ENCODE data around the gene BCAS3.

Gene BCAS3

DNA sequence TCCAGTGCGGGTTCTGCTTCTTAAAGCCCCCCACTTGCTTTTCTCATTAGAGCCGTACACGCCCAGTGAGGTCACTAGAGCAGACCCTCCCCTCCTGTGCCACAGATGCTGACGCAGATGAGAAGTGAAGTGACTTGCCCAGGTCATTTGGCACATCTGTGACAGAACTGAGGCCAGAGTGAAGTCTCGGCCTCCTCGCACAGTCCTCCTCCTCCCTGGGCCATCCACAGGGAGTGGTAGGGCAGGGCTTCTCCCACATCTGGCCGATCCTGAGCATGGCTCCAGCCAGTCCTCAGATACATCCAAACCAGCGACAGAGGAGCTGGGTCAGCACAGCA lies 706.7 kb downstream of the BCAS3 start:
- no peak for TF ChIP-seq LEF1 (IDR thresholded peaks at IDR 0.05; ENCODE audit: borderline replicate concordance)
- ChIA-PET POLR2A (no interaction called here), CTCF (no interaction called here)
- no peak for DNase-seq (ENCODE audit: extremely low spot score)

GRCh38 chr17:61384692-61385576 lies 707.3 kb downstream of the BCAS3 start:
- ChIA-PET CTCF (interaction anchor here (0.6 kb wide), 1 partner anchor 844 kb away, joined by 4 read pairs; no protein-coding TSS in a partner anchor), POLR2A (no interaction called here)
- TF ChIP-seq LEF1 (IDR thresholded peaks at IDR 0.05; ENCODE audit: borderline replicate concordance) (no peak), SUZ12 (IDR thresholded peaks at IDR 0.05) (no peak), FOXK2 (IDR thresholded peaks at IDR 0.05) (no peak), ARNT (IDR thresholded peaks at IDR 0.05) (no peak), TARDBP (IDR thresholded peaks at IDR 0.05) (no peak), FOXM1 (IDR thresholded peaks at IDR 0.05; ENCODE audit: borderline replicate concordance) (no peak), L3MBTL2 (conservative IDR thresholded peaks at IDR 0.05) (no peak), CTBP1 (IDR thresholded peaks at IDR 0.05; ENCODE audit: borderline replicate concordance) (no peak), FOXA1 (IDR thresholded peaks at IDR 0.05) (no peak), ELF4 (IDR thresholded peaks at IDR 0.05) (no peak), NFRKB (IDR thresholded peaks at IDR 0.05) (no peak), BHLHE40 (IDR thresholded peaks at IDR 0.05; ENCODE audit: borderline replicate concordance) (no peak)
- TF ChIP-seq, protein P1, sequence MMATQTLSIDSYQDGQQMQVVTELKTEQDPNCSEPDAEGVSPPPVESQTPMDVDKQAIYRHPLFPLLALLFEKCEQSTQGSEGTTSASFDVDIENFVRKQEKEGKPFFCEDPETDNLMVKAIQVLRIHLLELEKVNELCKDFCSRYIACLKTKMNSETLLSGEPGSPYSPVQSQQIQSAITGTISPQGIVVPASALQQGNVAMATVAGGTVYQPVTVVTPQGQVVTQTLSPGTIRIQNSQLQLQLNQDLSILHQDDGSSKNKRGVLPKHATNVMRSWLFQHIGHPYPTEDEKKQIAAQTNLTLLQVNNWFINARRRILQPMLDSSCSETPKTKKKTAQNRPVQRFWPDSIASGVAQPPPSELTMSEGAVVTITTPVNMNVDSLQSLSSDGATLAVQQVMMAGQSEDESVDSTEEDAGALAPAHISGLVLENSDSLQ (IDR thresholded peaks at IDR 0.05) = no peak
- no peak for DNase-seq (ENCODE audit: extremely low spot score)

DNA sequence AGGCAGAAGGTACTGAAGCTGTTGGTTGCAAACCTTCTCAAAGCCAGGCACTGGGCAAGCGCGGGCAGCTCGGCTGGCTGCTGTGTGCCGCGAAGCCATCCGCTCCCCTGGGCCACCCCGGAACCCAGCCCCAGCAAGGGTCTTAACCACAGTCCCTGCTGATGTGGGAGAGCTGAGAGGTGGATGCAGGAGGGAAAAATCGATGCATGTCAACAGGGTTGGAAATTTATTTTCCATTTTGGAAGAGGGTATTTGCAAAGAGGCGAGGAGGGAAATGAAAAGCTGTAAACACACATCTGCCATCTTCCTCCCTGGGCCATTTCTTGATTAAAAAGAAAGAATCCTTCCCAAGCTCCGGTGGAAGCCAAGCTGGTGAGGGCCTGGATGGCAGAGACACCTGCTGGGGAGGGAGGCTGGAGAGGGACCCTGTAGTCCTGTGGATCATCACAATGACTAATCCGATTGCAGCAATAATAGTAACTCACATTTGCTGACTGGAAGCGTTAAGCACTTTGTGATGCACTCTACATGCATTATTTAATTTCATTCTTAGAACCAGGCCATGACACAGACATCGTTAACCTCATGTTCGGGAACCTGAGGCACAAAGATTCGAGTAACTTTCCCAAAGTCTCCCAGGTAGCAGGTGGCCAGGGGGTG lies 708.1 kb downstream of the BCAS3 start:
- ChIA-PET CTCF (interaction anchor here (0.6 to 0.8 kb wide), 2 partner anchors 9 to 845 kb away, joined by 4 read pairs; no protein-coding TSS in a partner anchor), POLR2A (no interaction called here)
- TF ChIP-seq SUZ12 (IDR thresholded peaks at IDR 0.05) (no peak), L3MBTL2 (conservative IDR thresholded peaks at IDR 0.05) (no peak)
- no peak for DNase-seq (ENCODE audit: extremely low spot score)

- no peak for TF ChIP-seq FOXA1 (IDR thresholded peaks at IDR 0.05)
- no peak for TF ChIP-seq BHLHE40 (IDR thresholded peaks at IDR 0.05; ENCODE audit: borderline replicate concordance)
- no peak for TF ChIP-seq L3MBTL2 (conservative IDR thresholded peaks at IDR 0.05)
- no peak for TF ChIP-seq FOXM1 (IDR thresholded peaks at IDR 0.05; ENCODE audit: borderline replicate concordance)
- TF ChIP-seq SUZ12 (IDR thresholded peaks at IDR 0.05) = no peak
- no peak for TF ChIP-seq FOXK2 (IDR thresholded peaks at IDR 0.05)
- TF ChIP-seq, protein P1 (IDR thresholded peaks at IDR 0.05) = no peak
- DNase-seq (ENCODE audit: extremely low spot score) = no peak
- POLR2A ChIA-PET = no interaction called here
- CTCF ChIA-PET = interaction anchor here (0.8 kb wide), 1 partner anchor 8 kb away, joined by 4 read pairs; no protein-coding TSS in a partner anchor
These were observed 708.6 kb downstream of the BCAS3 start for GRCh38 chr17:61386251-61386650.

DNA sequence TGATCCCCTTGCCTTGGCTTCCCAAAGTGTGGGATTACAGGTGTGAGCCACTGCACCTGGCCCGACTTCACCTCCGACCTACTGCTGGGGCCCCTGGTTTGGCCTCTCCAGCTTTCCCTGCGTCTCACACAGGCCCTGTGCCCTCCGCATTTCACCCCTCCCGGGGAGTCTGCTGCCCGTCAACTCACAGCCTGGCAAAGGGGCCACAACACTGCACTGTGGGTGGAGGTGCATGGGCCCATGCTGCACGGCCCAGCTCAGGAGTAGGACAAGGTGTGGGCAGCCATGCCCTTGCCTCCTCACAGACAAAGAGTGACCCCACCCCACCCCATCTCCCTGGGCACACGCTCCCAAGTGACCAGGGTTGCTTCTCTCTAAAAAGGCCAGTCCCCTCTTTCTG lies 709.4 kb downstream of the BCAS3 start:
- POLR2A ChIA-PET = no interaction called here
- no peak for TF ChIP-seq ZNF384 (IDR thresholded peaks at IDR 0.05)
- TF ChIP-seq SUZ12 (IDR thresholded peaks at IDR 0.05) = no peak
- no peak for TF ChIP-seq BHLHE40 (IDR thresholded peaks at IDR 0.05; ENCODE audit: borderline replicate concordance)
- no peak for TF ChIP-seq HDGF (IDR thresholded peaks at IDR 0.05; ENCODE audit: borderline replicate concordance)
- TF ChIP-seq LEF1 (IDR thresholded peaks at IDR 0.05; ENCODE audit: borderline replicate concordance) = no peak
- CTCF ChIA-PET = no interaction called here
- no peak for DNase-seq (ENCODE audit: extremely low spot score)

DNA sequence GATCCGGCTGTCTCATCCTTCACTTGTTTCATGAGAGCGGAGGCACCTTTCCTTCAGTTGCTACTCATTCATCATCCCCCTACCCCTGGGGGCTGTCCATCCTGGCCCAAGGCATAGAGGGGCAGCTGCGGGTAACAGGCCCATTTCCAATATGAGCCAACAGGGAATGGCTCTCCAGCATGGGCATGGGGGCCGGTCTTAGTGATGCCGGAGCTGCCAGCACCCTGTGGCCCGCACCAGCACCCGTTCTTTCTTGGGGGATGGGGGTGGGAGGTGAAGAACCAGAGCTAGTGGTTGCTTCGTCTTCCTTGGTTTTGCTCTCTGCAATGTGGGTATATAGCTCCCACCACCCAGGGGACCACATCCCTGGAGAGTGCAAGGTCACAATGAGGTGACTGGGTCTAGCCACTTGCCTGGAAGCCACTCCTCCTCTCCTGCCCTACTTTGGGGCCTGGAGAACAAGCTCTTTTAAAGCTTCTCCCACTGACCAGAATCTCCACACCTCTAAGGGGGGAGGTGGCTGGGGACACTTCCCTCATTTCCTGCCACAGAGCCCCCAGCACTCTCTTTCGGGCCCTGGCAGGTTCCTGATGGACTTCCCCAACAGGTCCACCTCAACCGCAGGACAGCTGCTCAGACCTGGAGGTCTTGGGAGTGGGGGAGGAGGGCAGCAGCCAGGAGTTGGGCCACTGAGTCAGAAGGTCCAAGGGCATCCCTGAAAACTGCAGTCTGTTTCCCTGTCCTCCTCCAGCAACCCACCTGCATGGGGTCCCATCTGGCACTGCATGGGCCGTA lies 710.1 kb downstream of the BCAS3 start:
- DNase-seq (ENCODE audit: extremely low spot score) = no peak
- POLR2A ChIA-PET = interaction anchor here (0.5 kb wide), 1 partner anchor 476 kb away, joined by 3 read pairs; the partner anchor contains the start of gene BRIP1
- TF ChIP-seq ZNF384 (IDR thresholded peaks at IDR 0.05) (no peak), FOXK2 (IDR thresholded peaks at IDR 0.05) (no peak), HDGF (IDR thresholded peaks at IDR 0.05; ENCODE audit: borderline replicate concordance) (no peak), LEF1 (IDR thresholded peaks at IDR 0.05; ENCODE audit: borderline replicate concordance) (no peak), FOXA1 (IDR thresholded peaks at IDR 0.05) (no peak), TARDBP (IDR thresholded peaks at IDR 0.05) (no peak), SP1 (IDR thresholded peaks at IDR 0.05) (no peak), FOXM1 (IDR thresholded peaks at IDR 0.05; ENCODE audit: borderline replicate concordance) (no peak), ARNT (IDR thresholded peaks at IDR 0.05) (no peak), L3MBTL2 (conservative IDR thresholded peaks at IDR 0.05) (no peak)
- CTCF ChIA-PET = no interaction called here
